Measurements from ENCODE around the gene NCOA5. TPM values are rescaled to one million over a fixed set of nuclear protein-coding genes. Genes with fewer than 3 reads are reported as not detected.

Gene NCOA5
- total RNA-seq, 1 experiment from 2014 or later = 55.4 TPM

GRCh38 chr20:46089167-46089416 lies 670 bp downstream of the NCOA5 start:
- BruUV-seq (replicated peaks) = no TSS peak
- Histone ChIP-seq H3K4me3 (ENCODE audit: low read depth, low read length, poor library complexity, severe bottlenecking) (peak overlapping the region; percentile 87), H3K36me3 (ENCODE audit: insufficient read depth, low read length, poor library complexity, severe bottlenecking) (no peaks in the 10 kb centered on the region), H3K27ac (ENCODE audit: low read depth, low read length, poor library complexity, severe bottlenecking) (peak overlapping the region; percentile 99), H3K9me3 (ENCODE audit: low read depth, low read length, poor library complexity, severe bottlenecking) (no peaks in the 10 kb centered on the region), H3K4me1 (ENCODE audit: insufficient read depth, low read length, poor library complexity, severe bottlenecking) (peaks cover 33% of the 10 kb centered on the region), H3K27me3 (replicated peaks; ENCODE audit: insufficient read depth, low read depth, low read length, poor library complexity) (no peaks in the 10 kb centered on the region)
- TF ChIP-seq CTCF (conservative IDR thresholded peaks at IDR 0.05; ENCODE audit: low read depth, low read length) = no peak
- no peak for TF ChIP-seq EZH2 (IDR thresholded peaks at IDR 0.05; ENCODE audit: borderline replicate concordance, low read depth, low read length, poor library complexity, severe bottlenecking)
- intact Hi-C loops (cut with micrococcal nuclease; ENCODE audit: unreplicated experiment) = loop anchor here (5.0 kb wide), 1 partner anchor 67 kb away; no protein-coding TSS in a partner anchor
- DNase-seq (ENCODE audit: low spot score) = no peak
- ChIA-PET CTCF (interaction anchor here (0.5 to 1.7 kb wide), 2 partner anchors 28 to 102 kb away, joined by 4 to 6 read pairs; no protein-coding TSS in a partner anchor), POLR2A (ENCODE audit: low non-redundant PET) (no interaction called here)

GRCh38 chr20:46088409-46089166 lies 1.2 kb downstream of the NCOA5 start:
- intact Hi-C loops (cut with micrococcal nuclease; ENCODE audit: unreplicated experiment) = loop anchor here (5.0 kb wide), 1 partner anchor 66 kb away; no protein-coding TSS in a partner anchor
- Histone ChIP-seq H3K36me3 (ENCODE audit: insufficient read depth, low read length, poor library complexity, severe bottlenecking) (no peaks in the 10 kb centered on the region), H3K4me1 (ENCODE audit: insufficient read depth, low read length, poor library complexity, severe bottlenecking) (peaks cover 33% of the 10 kb centered on the region), H3K9me3 (ENCODE audit: low read depth, low read length, poor library complexity, severe bottlenecking) (no peaks in the 10 kb centered on the region), H3K27me3 (replicated peaks; ENCODE audit: insufficient read depth, low read depth, low read length, poor library complexity) (no peaks in the 10 kb centered on the region), H3K4me3 (ENCODE audit: low read depth, low read length, poor library complexity, severe bottlenecking) (peak overlapping the region; percentile 87), H3K27ac (ENCODE audit: low read depth, low read length, poor library complexity, severe bottlenecking) (peak overlapping the region; percentile 99)
- DNase-seq (ENCODE audit: low spot score) = peak; percentile 26
- BruUV-seq (replicated peaks) = no TSS peak
- POLR2A ChIA-PET (ENCODE audit: low non-redundant PET) = no interaction called here
- TF ChIP-seq EZH2 (IDR thresholded peaks at IDR 0.05; ENCODE audit: borderline replicate concordance, low read depth, low read length, poor library complexity, severe bottlenecking) = no peak
- TF ChIP-seq CTCF (conservative IDR thresholded peaks at IDR 0.05; ENCODE audit: low read depth, low read length) = no peak
- CTCF ChIA-PET = interaction anchor here (0.5 to 1.7 kb wide), 2 partner anchors 28 to 101 kb away, joined by 4 to 6 read pairs; no protein-coding TSS in a partner anchor

GRCh38 chr20:46087161-46087560 lies 2.6 kb downstream of the NCOA5 start:
- Histone ChIP-seq H3K9me3 (ENCODE audit: low read depth, low read length, poor library complexity, severe bottlenecking) (no peaks in the 10 kb centered on the region), H3K27ac (ENCODE audit: low read depth, low read length, poor library complexity, severe bottlenecking) (no peak overlapping the region), H3K36me3 (ENCODE audit: insufficient read depth, low read length, poor library complexity, severe bottlenecking) (no peaks in the 10 kb centered on the region), H3K27me3 (replicated peaks; ENCODE audit: insufficient read depth, low read depth, low read length, poor library complexity) (no peaks in the 10 kb centered on the region), H3K4me3 (ENCODE audit: low read depth, low read length, poor library complexity, severe bottlenecking) (no peak overlapping the region), H3K4me1 (ENCODE audit: insufficient read depth, low read length, poor library complexity, severe bottlenecking) (peaks cover 43% of the 10 kb centered on the region)
- ChIA-PET POLR2A (ENCODE audit: low non-redundant PET) (no interaction called here), CTCF (interaction anchor here (0.9 kb wide), 1 partner anchor 72 kb away, joined by 3 read pairs; no protein-coding TSS in a partner anchor)
- no TSS peak for BruUV-seq (replicated peaks)
- peak; percentile 38 for DNase-seq (ENCODE audit: low spot score)
- TF ChIP-seq EZH2 (IDR thresholded peaks at IDR 0.05; ENCODE audit: borderline replicate concordance, low read depth, low read length, poor library complexity, severe bottlenecking) (no peak), CTCF (conservative IDR thresholded peaks at IDR 0.05; ENCODE audit: low read depth, low read length) (peak; percentile 56)
- intact Hi-C loops (cut with micrococcal nuclease; ENCODE audit: unreplicated experiment) = loop anchor here (5.0 kb wide), 1 partner anchor 65 kb away; no protein-coding TSS in a partner anchor
